Measurements from ENCODE around the gene SLC25A17.
"Not testable (repeated sequence)": the region's sequence is repeated elsewhere in the genome, so short reads cannot be mapped to it uniquely, and the experiment has no call there.

SLC25A17 gene

GRCh38 chr22:40818747-40819598 is at the start of gene SLC25A17:
Gene SLC25A17 (minus strand): TSS chr22:40819346. CDS start chr22:40819248, 98 bp downstream.
- peak; percentile 91 for DNase-seq (ENCODE audit: low read depth, low spot score)

- DNase-seq (ENCODE audit: low read depth, low spot score) = not testable (repeated sequence)
Observed at GRCh38 chr22:40868379-40868778, 49.2 kb upstream of the SLC25A17 start.

GRCh38 chr22:40867109-40867508 is 48.0 kb upstream of the SLC25A17 start:
- no peak for DNase-seq (ENCODE audit: low read depth, low spot score)

- no peak for DNase-seq (ENCODE audit: low read depth, low spot score)
Observed at GRCh38 chr22:40862537-40862936, 43.4 kb upstream of the SLC25A17 start.

GRCh38 chr22:40862013-40862412 is 42.9 kb upstream of the SLC25A17 start, which contains the start of gene DNAJB7:
Gene DNAJB7 (minus strand): TSS chr22:40862113. CDS start chr22:40861994, 119 bp downstream.
- no peak for DNase-seq (ENCODE audit: low read depth, low spot score)

GRCh38 chr22:40857309-40857855 is 38.2 kb upstream of the SLC25A17 start:
- no peak for DNase-seq (ENCODE audit: low read depth, low spot score)

GRCh38 chr22:40856513-40857308 is 37.6 kb upstream of the SLC25A17 start, which contains the start of the genes ST13 and XPNPEP3:
Gene ST13 (minus strand): TSS chr22:40856639. CDS start chr22:40856540, 99 bp downstream.
Gene XPNPEP3 (plus strand): TSS chr22:40857148. CDS start chr22:40857182, 34 bp downstream.
- DNase-seq (ENCODE audit: low read depth, low spot score) = peak; percentile 99

- DNase-seq (ENCODE audit: low read depth, low spot score) = peak; percentile 54
Observed at GRCh38 chr22:40855979-40856512, 36.9 kb upstream of the SLC25A17 start.

- no peak for DNase-seq (ENCODE audit: low read depth, low spot score)
Observed at GRCh38 chr22:40855071-40855978, 36.2 kb upstream of the SLC25A17 start.

- DNase-seq (ENCODE audit: low read depth, low spot score) = no peak
Observed at GRCh38 chr22:40853961-40854360, 34.8 kb upstream of the SLC25A17 start.

- no peak for DNase-seq (ENCODE audit: low read depth, low spot score)
Observed at GRCh38 chr22:40853333-40853732, 34.2 kb upstream of the SLC25A17 start.

GRCh38 chr22:40845816-40846215 is 26.7 kb upstream of the SLC25A17 start:
- DNase-seq (ENCODE audit: low read depth, low spot score) = not testable (repeated sequence)

GRCh38 chr22:40844951-40845350 is 25.8 kb upstream of the SLC25A17 start:
- no peak for DNase-seq (ENCODE audit: low read depth, low spot score)

- DNase-seq (ENCODE audit: low read depth, low spot score) = no peak
Observed at GRCh38 chr22:40838486-40838885, 19.3 kb upstream of the SLC25A17 start.

GRCh38 chr22:40834619-40835018 is 15.5 kb upstream of the SLC25A17 start:
- DNase-seq (ENCODE audit: low read depth, low spot score) = no peak

GRCh38 chr22:40829131-40829530 is 10.0 kb upstream of the SLC25A17 start:
- no peak for DNase-seq (ENCODE audit: low read depth, low spot score)

GRCh38 chr22:40826984-40827741 is 8.0 kb upstream of the SLC25A17 start:
- DNase-seq (ENCODE audit: low read depth, low spot score) = no peak

- DNase-seq (ENCODE audit: low read depth, low spot score) = not testable (repeated sequence)
Observed at GRCh38 chr22:40826292-40826691, 7.1 kb upstream of the SLC25A17 start.

GRCh38 chr22:40823426-40823825 is 4.3 kb upstream of the SLC25A17 start:
- no peak for DNase-seq (ENCODE audit: low read depth, low spot score)

Measured in astrocyte of the hippocampus (primary cell).